ENCODE results near the gene ST7. TPM values are rescaled to one million over a fixed set of nuclear protein-coding genes. Genes with fewer than 3 reads are reported as not detected.

ST7 gene
- total RNA-seq, 4 donors from 2014 or later = 13.5 to 24.9 (median 18.6) TPM

DNA sequence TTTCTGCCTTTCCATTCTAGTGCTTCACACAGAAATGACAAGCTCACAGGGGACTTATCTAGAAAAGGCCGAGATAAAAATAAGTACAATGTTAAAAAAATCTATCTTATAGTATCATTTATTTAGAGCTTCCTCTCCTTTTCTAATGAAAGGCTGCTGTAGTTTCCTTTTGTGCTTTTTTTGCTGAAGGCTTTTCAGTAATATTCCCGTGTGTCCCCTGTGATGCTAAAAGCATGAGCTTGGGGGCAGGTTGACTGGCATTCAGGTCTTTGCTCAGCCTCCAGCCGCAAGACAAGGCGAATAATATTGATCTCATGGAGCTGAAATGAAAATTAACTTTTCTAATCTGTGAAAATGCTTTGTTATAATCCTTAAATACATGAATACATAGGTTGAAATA, 143.0 kb downstream of the ST7 start:
- DNase-seq (ENCODE audit: low spot score in 2 of 2) = no peak
- 76 to 79% methylated on average over 4 of the region's 4 CpGs for WGBS, 2 donors
- H3K27ac ChIP-seq = no peak overlapping the region
- H3K4me3 ChIP-seq = no peak overlapping the region
- no peaks in the 10 kb centered on the region for H3K36me3 ChIP-seq
- no peaks in the 10 kb centered on the region for H3K9me3 ChIP-seq
- TF ChIP-seq EP300 (IDR thresholded peaks at IDR 0.05) (no peak), POLR2A (IDR thresholded peaks at IDR 0.05) (no peak), CTCF (IDR thresholded peaks at IDR 0.05) (no peak)
- no peaks in the 10 kb centered on the region for H3K27me3 ChIP-seq
- peaks cover 0 to 6% (median 0%) of the 10 kb centered on the region in 4 donors for H3K4me1 ChIP-seq

DNA sequence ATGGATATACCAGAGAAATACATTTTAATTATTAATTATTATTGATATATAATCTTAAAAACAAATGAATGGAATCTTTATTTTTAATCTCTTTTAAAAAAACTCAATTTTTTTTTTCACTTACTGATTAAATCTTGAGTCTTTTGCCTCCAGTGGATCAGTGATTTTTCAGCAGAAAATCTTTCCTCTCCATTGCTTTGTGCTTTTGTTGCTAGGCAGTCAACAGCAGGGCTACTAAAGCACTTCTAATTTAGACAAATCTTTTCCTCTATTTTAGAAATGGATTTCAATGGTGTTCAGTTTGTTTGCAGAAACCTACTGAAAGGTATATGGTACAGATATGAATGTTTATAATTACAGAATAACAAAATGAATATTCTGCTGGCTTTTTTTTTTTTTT, 143.6 kb downstream of the ST7 start:
- Histone ChIP-seq H3K27ac (no peak overlapping the region), H3K4me3 (no peak overlapping the region), H3K9me3 (no peaks in the 10 kb centered on the region), H3K36me3 (no peaks in the 10 kb centered on the region), H3K4me1 (peaks cover 0 to 6% (median 0%) of the 10 kb centered on the region in 4 donors), H3K27me3 (no peaks in the 10 kb centered on the region)
- TF ChIP-seq POLR2A (IDR thresholded peaks at IDR 0.05) (no peak), EP300 (IDR thresholded peaks at IDR 0.05) (no peak), CTCF (IDR thresholded peaks at IDR 0.05) (no peak)
- DNase-seq (ENCODE audit: low spot score in 2 of 2) = no peak

- WGBS, 2 donors = 93 to 97% methylated on average over 5 of the region's 5 CpGs
- H3K27ac ChIP-seq = no peak overlapping the region
- H3K4me1 ChIP-seq = peaks cover 0 to 6% (median 0%) of the 10 kb centered on the region in 4 donors
- no peaks in the 10 kb centered on the region for H3K9me3 ChIP-seq
- H3K36me3 ChIP-seq = no peaks in the 10 kb centered on the region
- no peak overlapping the region for H3K4me3 ChIP-seq
- H3K27me3 ChIP-seq = no peaks in the 10 kb centered on the region
- TF ChIP-seq POLR2A (IDR thresholded peaks at IDR 0.05) (no peak), CTCF (IDR thresholded peaks at IDR 0.05) (no peak), EP300 (IDR thresholded peaks at IDR 0.05) (no peak)
- DNase-seq (ENCODE audit: low spot score in 2 of 2) = no peak
Measured at GRCh38 chr7:117097860-117098259, 144.6 kb downstream of the ST7 start.

DNA sequence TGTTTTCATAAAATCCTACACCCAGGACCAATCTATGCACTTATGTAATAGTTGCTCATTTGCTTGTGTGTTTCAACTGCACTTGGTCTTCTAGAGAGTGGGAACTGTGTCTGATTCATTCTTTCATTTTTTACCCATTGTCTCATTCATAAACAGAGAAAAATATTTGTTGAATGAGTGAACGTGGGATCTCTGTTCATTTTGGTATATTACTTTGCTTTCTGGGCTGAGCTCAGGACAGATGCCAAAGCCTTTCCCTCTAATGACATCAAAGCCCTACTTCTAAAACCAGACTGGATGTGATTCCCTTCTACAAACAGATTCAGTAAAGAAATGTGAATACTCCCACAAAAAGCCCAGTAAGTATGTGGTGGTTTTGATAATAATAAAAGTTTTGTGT, 145.2 kb downstream of the ST7 start:
- Histone ChIP-seq H3K4me3 (no peak overlapping the region), H3K4me1 (peaks cover 0 to 6% (median 0%) of the 10 kb centered on the region in 4 donors), H3K27ac (no peak overlapping the region), H3K9me3 (no peaks in the 10 kb centered on the region), H3K36me3 (no peaks in the 10 kb centered on the region), H3K27me3 (no peaks in the 10 kb centered on the region)
- TF ChIP-seq POLR2A (IDR thresholded peaks at IDR 0.05) (no peak), CTCF (IDR thresholded peaks at IDR 0.05) (no peak), EP300 (IDR thresholded peaks at IDR 0.05) (no peak)
- no peak for DNase-seq (ENCODE audit: low spot score in 2 of 2)
- WGBS, 2 donors = 17 to 31% methylated on average over 1 of the region's 1 CpG

DNA sequence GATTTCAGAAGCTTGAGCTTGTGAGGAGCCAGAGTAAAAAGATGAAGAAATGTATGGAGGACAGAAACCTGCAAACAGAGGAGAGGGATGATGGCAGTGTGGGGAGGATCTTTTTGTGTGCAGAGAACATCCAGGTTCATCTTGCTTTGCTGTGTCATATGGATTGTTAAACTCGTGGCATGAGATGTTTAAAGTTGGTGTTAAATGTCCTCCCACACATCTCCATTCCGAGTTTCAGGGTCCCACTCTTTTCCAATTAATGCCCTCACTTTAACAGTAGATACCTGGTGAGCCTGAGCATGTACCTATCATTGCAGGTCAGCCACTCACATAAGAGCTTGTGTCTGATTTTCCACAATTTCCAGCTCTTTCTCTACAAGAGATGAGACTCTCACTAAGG, 147.7 kb downstream of the ST7 start:
- Histone ChIP-seq H3K27me3 (no peaks in the 10 kb centered on the region), H3K36me3 (no peaks in the 10 kb centered on the region), H3K4me1 (peaks cover 0 to 22% (median 0%) of the 10 kb centered on the region in 4 donors), H3K9me3 (no peaks in the 10 kb centered on the region), H3K27ac (no peak overlapping the region), H3K4me3 (no peak overlapping the region)
- no peak for TF ChIP-seq CTCF (IDR thresholded peaks at IDR 0.05)
- no peak for TF ChIP-seq POLR2A (IDR thresholded peaks at IDR 0.05)
- no peak for TF ChIP-seq EP300 (IDR thresholded peaks at IDR 0.05)
- DNase-seq (ENCODE audit: low spot score in 2 of 2) = no peak
- WGBS, 2 donors = 88 to 89% methylated on average over 2 of the region's 2 CpGs

Data from tibial nerve (tissue), 4 donors.